CD4-positive, alpha-beta T cell treated with Interleukin-4 for 4 hours (primary cell): ENCODE results near the gene GCNT2.
"Not testable (repeated sequence)": the region's sequence is repeated elsewhere in the genome, so short reads cannot be mapped to it uniquely, and the experiment has no call there.

Experiments used
- DNase-seq: peaks from one replicate; pipeline ENCODE4 v3.0.0-alpha.2; 2020

The GCNT2 gene

GRCh38 chr6:10521104-10521808 lies at the start of gene GCNT2:
Gene GCNT2, plus strand, starts transcription at chr6:10521351. Its CDS starts 7,561 bp downstream, at chr6:10528912.
- DNase-seq, result no peak

DNA sequence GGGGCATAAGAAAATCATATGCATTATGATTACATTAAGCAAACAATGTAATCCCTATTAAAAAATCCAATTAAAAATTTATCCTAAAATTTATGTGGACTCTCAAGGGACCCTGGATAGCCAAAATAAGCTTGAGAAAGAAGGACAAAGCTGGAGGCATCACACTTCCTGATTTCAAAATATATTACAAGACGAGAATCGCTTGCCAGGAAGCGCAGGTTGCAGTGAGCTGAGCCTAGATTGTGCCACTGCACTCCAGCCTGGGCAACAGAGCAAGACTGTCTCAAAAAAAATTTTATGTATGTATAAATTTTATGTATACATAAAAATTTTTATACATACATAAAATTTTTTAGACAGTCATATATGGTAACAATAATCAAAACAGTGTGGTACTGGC lies 48.5 kb upstream of the GCNT2 start:
- no peak for DNase-seq

DNA sequence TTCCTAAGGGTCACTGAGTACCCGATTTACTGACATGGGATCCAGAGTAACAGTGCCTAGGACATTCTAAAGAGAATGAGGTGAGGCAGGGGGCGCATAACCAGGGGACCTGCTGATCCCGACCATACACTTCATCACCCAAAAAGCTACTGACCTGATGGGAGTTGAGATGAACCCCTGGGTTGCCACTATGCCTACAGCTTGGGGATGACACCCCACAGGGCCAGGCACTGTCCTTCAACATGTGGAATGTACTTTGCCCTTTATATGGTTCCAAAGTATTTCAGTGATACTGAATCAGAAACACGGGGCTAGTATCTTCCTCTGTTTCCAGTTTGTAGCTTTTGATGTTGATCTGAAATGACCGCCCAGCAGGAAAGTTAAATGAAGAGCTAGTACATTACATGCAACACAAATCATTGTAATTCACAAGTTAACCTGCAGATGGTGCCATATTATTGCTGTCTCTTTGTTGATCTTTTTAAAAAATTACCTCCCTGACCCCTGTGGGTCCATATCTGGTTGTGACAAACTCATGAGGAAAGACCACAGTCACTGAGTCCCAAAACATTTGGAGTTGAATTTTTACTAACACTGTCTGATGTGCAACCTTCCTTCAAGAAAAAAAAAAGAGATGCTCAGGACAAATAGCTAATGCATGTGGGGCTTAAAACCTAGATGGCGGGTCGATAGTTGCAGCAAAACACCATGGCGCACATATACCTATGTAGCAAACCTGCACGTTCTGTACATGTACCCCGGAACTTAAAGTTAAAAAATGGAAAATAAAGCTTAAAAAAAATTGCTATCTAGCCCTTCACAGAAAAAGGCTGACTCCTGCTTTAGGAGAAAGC lies 42.7 kb upstream of the GCNT2 start:
- peak; percentile 27 for DNase-seq

GRCh38 chr6:10479939-10480700 lies 41.0 kb upstream of the GCNT2 start:
- no peak for DNase-seq

DNA sequence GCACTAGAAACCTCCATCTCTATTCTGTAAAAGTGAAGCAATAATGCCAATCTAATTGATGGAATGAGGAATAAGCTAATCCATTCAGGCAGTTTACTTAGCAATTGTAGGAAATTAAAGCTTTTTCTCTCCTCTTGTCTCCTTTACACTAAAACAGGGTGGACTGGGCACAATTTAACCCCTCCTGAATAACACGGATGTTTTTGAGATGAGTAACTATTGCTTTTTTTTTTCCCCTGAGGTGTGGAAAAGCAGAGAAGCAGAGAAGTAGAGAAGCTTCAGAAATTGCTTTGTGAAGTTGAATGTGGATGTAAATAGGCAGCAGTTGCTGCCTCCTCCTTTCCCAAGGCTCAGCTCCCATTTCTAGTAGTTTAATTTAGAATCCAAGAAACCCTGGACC lies 40.0 kb upstream of the GCNT2 start:
- no peak for DNase-seq

- DNase-seq, result no peak
These were observed 38.4 kb upstream of the GCNT2 start for GRCh38 chr6:10482636-10483257.

GRCh38 chr6:10484912-10485311 lies 36.2 kb upstream of the GCNT2 start:
- no peak for DNase-seq

DNA sequence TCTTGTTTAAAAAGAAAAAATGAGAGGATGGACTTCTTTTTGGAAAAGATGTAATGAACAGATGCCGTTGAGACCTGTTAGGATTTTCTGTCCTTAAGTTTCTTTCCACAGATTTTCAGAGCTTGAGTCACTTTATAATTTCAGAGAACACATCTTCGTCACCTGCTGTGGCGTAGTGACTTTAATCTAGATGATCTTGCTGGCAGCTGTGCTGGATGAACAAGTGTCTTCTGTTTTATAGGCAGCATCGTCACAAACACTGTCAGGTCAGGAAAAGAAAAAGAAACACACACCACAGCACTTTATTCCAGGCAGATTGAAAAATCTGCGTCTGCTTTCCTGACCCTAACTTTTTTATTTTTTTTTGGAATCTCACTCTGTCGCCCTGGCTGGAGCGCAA lies 35.7 kb upstream of the GCNT2 start:
- no peak for DNase-seq

DNA sequence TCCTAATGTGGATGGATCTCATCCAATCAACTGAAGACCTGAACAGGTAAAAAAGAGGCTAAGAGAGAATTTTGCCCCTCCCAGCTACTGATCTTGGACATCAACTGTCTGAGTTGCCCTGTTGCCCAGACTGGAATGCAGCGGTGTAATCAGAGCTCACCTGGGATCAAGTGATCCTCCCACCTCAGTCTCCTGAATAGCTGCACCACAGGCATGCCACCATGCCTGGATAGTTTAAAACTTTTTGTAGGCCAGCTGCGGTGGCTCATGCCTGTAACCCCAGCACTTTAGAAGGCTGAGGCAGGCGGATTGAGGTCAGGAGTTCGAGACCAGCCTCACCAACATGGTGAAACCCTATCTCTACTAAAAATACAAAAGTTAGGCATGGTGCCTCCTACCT lies 34.9 kb upstream of the GCNT2 start:
- DNase-seq, result no peak

GRCh38 chr6:10486944-10487588 lies 34.1 kb upstream of the GCNT2 start:
- DNase-seq, result not testable (repeated sequence)

- DNase-seq, result no peak
These were observed 33.4 kb upstream of the GCNT2 start for GRCh38 chr6:10487668-10488327.

- no peak for DNase-seq
These were observed 29.7 kb upstream of the GCNT2 start for GRCh38 chr6:10491463-10491862.

- not testable (repeated sequence) for DNase-seq
These were observed 29.2 kb upstream of the GCNT2 start for GRCh38 chr6:10491905-10492304.

DNA sequence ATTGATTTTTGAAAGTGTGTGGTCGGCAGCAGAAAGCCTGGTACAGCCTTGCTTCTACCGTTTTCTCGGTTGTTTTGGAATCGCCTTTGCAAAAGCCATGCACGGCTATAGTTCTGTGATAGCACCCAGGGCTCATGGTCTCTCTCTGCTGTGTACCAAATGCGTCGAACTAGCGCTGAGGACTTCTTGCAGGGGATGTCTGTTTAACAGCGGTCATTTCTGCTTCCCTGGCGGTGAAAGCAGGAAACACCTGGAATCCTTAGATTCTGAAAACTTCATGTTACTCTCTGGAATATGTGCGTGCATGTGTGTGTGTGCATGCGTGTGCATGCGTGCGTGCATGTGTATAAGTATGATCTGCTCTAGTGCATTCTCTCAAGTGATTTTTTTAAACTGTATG lies 26.1 kb upstream of the GCNT2 start:
- DNase-seq, result no peak

GRCh38 chr6:10505529-10505928 lies 15.6 kb upstream of the GCNT2 start:
- no peak for DNase-seq

GRCh38 chr6:10507298-10507697 lies 13.9 kb upstream of the GCNT2 start:
- DNase-seq, result no peak

GRCh38 chr6:10507715-10508114 lies 13.4 kb upstream of the GCNT2 start:
- DNase-seq, result no peak

DNA sequence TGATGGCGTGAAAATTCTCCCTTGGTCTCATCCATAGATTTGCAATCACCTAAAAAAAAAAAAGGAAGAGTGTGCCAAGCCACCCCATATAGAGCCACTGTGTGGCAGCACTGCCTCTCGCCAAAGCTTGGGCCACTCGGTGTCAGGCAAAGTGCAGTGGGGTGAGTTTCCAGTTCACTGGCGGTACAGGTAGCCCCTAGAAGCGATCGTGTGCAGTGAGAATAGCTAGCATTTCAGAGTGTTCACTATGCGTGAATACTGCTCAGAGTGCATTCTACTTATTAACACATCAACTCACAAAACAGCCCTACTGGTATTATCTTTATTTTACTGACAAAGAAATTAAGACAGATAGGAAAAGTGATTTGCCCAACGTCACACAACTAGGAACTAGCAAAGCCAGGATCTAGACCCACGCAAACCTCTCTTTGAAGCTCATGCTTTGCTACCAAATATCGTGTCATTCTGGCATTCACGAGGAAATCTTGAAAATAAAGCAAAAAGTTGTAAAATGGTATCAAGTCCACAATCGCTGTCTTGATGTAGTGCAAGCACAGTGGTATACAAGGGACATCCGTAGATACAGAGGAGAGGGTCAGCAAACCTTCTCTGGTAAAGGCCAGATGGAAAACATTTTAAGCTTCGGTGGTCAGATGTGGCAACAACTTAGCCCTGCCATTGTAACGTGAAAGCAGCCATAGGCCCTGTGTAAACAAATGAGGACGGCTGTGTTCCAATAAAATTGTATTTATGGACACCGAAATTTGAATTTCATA lies 10.4 kb upstream of the GCNT2 start:
- no peak for DNase-seq

- DNase-seq, result no peak
These were observed 9.7 kb upstream of the GCNT2 start for GRCh38 chr6:10511477-10511876.

DNA sequence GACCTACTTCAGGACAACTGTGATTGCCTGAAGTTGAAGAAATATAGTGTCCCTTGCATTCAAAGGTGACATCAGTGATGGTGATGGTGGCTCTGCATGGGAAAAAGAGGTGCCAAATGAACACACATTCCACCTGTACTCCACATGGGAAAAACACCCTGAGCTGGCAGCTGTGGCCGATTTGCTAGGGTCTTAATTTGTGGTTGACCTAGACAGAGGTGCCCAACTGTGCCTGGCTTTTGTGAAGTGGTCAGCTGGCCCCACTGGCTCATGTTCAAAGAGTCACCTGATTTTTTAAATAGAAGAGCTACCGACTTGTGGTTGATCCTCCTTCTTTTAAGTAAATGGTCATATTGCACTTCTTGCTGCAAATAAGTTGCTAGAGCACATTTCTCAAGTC lies 7.6 kb upstream of the GCNT2 start:
- no peak for DNase-seq
